Stomach (tissue), 9 donors: ENCODE data around the gene CLECL1. TPM values are rescaled to one million over a fixed set of nuclear protein-coding genes. Genes with fewer than 3 reads are reported as not detected.

Experiments used
- DNase-seq, 2 donors: peaks; one replicate each; pipeline versions ENCODE4 v3.0.0 to v3.0.0-alpha.2; 2013 to 2019
- H3K27ac ChIP-seq, 5 donors: fragments of 200-600 bp in 4 of 5; sonication (generic) in 4 of 5; one replicate each; pipeline ENCODE4 v1.5.1; 2013 to 2019; ENCODE audit warnings: mild to moderate bottlenecking in 1 of 5, moderate library complexity in 1 of 5
- H3K27me3 ChIP-seq, 3 donors: fragments of 200-600 bp; sonication (generic); one replicate each; pipeline ENCODE4 v1.5.1; 2017 to 2019; ENCODE audit warnings: mixed run types in 1 of 3
- H3K36me3 ChIP-seq, 4 donors: fragments of 200-600 bp; sonication (generic); 1 replicate in 3 of 4; 2 replicates in 1 of 4; pipeline ENCODE4 v1.5.1; 2016 to 2019
- H3K4me1 ChIP-seq, 4 donors: fragments of 200-600 bp; sonication (generic); one replicate each; pipeline ENCODE4 v1.5.1; 2016 to 2019
- H3K4me3 ChIP-seq, 4 donors: fragments of 200-600 bp; sonication (generic) in 3 of 4; one replicate each; pipeline ENCODE4 v1.5.1; 2016 to 2019; ENCODE audit warnings: mild to moderate bottlenecking in 1 of 4
- H3K9me3 ChIP-seq, 4 donors: fragments of 200-600 bp; sonication (generic); one replicate each; pipeline ENCODE4 v1.5.1; 2016 to 2019
- CTCF ChIP-seq, 7 experiments: fragments of 450-650 bp in 4 of 7; fragments of 200-600 bp in 3 of 7; sonication (generic) in 3 of 7; IDR thresholded peaks; one replicate each; pipeline ENCODE4 v1.5.1; 2016 to 2019; ENCODE audit warnings: antibody characterized with exemption in 7 of 7, control low read depth in 2 of 7, mild to moderate bottlenecking in 1 of 7
- EP300 ChIP-seq: sonication (generic); formaldehyde crosslinking; IDR thresholded peaks from one replicate; pipeline ENCODE4 v1.6.1; 2017; ENCODE audit warnings: antibody characterized with exemption
- POLR2A ChIP-seq, 4 donors: fragments of 450-650 bp; IDR thresholded peaks; one replicate each; pipeline ENCODE4 v1.6.1; 2016; ENCODE audit warnings: antibody characterized with exemption in 4 of 4, control low read depth in 2 of 4, mild to moderate bottlenecking in 1 of 4, moderate library complexity in 1 of 4
- POLR2AphosphoS5 ChIP-seq, 3 donors: sonication (generic); formaldehyde crosslinking; IDR thresholded peaks; one replicate each; pipeline ENCODE4 v1.6.1; 2016; ENCODE audit warnings: antibody characterized with exemption in 3 of 3
- WGBS, 5 donors: extraction: QIAGEN DNeasy Blood & Tissue Kit in 3 of 5; methylation state at CpG; one replicate each; pipeline versions ENCODE4 v1.1.5 to v1.1.7; 2013 to 2018; 5-methylcytosine and 5-hydroxymethylcytosine counted together
- intact Hi-C: fragments of 100-400 bp; cut with DNase I; formaldehyde crosslinking; loops from one replicate; pipeline ENCODE4 v1.15.1; 2023; ENCODE audit warnings: low total_unique reads
- polyA plus RNA-seq, 3 donors: library from polyadenylated mRNA; stranded (reverse); fragments of 200-250 nt; gene quantifications; one replicate each; pipeline ENCODE4 v1.2.3, GENCODE V29; 2013
- total RNA-seq, 5 donors: library from RNA; depleted of rRNA; stranded (reverse); fragments of >200 nt; gene quantifications; one replicate each; pipeline versions ENCODE4 v1.1.0 to v1.2.3, GENCODE V29; 2014 to 2016
- donor health status: healthy with polysubstance abuse.
- donor health status: Bipolar disorder and iron deficiency.
- donor health status: healthy.

CLECL1 gene
- total and polyA plus RNA-seq, 8 donors, result 1.0 to 3.5 (median 1.7) TPM; not detected in 5

- DNase-seq, result no peak
- Histone ChIP-seq H3K4me1 (peaks cover 0 to 14% (median 4%) of the 10 kb centered on the region in 4 donors), H3K36me3 (no peaks in the 10 kb centered on the region), H3K27me3 (peaks cover 0 to 3% (median 0%) of the 10 kb centered on the region in 3 donors), H3K9me3 (no peaks in the 10 kb centered on the region), H3K27ac (no peak overlapping the region), H3K4me3 (no peak overlapping the region)
- intact Hi-C loops, result no loop called here
- no peak for TF ChIP-seq CTCF (IDR thresholded peaks at IDR 0.05)
- TF ChIP-seq POLR2A (IDR thresholded peaks at IDR 0.05), result no peak
- no peak for TF ChIP-seq EP300
- no peak for TF ChIP-seq POLR2AphosphoS5 (IDR thresholded peaks at IDR 0.05)
- 88 to 92% (median 90%) methylated on average over 2 of the region's 2 CpGs for WGBS, 5 donors
These were observed 19.4 kb upstream of the CLECL1 start for GRCh38 chr12:9752145-9752933.

- WGBS, 5 donors, result 40 to 53% (median 50%) methylated on average over 9 of the region's 9 CpGs
- Histone ChIP-seq H3K27ac (no peak overlapping the region), H3K9me3 (no peaks in the 10 kb centered on the region), H3K4me1 (peaks cover 0 to 14% (median 4%) of the 10 kb centered on the region in 4 donors), H3K4me3 (peak overlapping the region in 3 of 4 donors; percentile 9 to 25 (median 9)), H3K36me3 (no peaks in the 10 kb centered on the region), H3K27me3 (no peaks in the 10 kb centered on the region)
- intact Hi-C loops, result no loop called here
- TF ChIP-seq POLR2AphosphoS5 (IDR thresholded peaks at IDR 0.05), result no peak
- no peak for TF ChIP-seq POLR2A (IDR thresholded peaks at IDR 0.05)
- TF ChIP-seq CTCF (IDR thresholded peaks at IDR 0.05), result peak in 2 of 7 experiments; percentile 12 to 23
- TF ChIP-seq EP300, result no peak
- DNase-seq, result peak in 1 of 2 donors; percentile 50
These were observed 18.6 kb upstream of the CLECL1 start for GRCh38 chr12:9751204-9752144.

- Histone ChIP-seq H3K27ac (no peak overlapping the region), H3K27me3 (no peaks in the 10 kb centered on the region), H3K4me1 (peaks cover 0 to 14% (median 4%) of the 10 kb centered on the region in 4 donors), H3K9me3 (no peaks in the 10 kb centered on the region), H3K36me3 (no peaks in the 10 kb centered on the region), H3K4me3 (peak overlapping the region in 3 of 4 donors; percentile 9 to 25 (median 9))
- TF ChIP-seq POLR2AphosphoS5 (IDR thresholded peaks at IDR 0.05) (no peak), CTCF (IDR thresholded peaks at IDR 0.05) (peak in 5 of 7 experiments; percentile 51 to 84 (median 80))
- DNase-seq, result peak in 1 of 2 donors; percentile 83
- intact Hi-C loops, result no loop called here
- WGBS, 5 donors, result 13 to 18% (median 15%) methylated on average over 20 of the region's 20 CpGs
These were observed 17.6 kb upstream of the CLECL1 start for GRCh38 chr12:9750276-9751203.
